Cerebellar nuclear complex (tissue), 1 donor: ENCODE measurements around the gene CHAC1.

ENCODE experiments used
- DNase-seq, 2 experiments: peaks; one replicate each; lab custom pipeline; 2025; lab: John Stamatoyannopoulos, UW

Gene CHAC1

GRCh38 chr15:40925495-40925862 lies 27.8 kb upstream of the CHAC1 start:
- DNase-seq = no peak

- no peak for DNase-seq
Observed at GRCh38 chr15:40925863-40926658, 27.2 kb upstream of the CHAC1 start.

GRCh38 chr15:40926659-40927494 lies 26.4 kb upstream of the CHAC1 start:
- no peak for DNase-seq

- DNase-seq = no peak
Observed at GRCh38 chr15:40927495-40927872, 25.8 kb upstream of the CHAC1 start.

GRCh38 chr15:40927873-40928806 lies 25.1 kb upstream of the CHAC1 start:
- DNase-seq = no peak

GRCh38 chr15:40928821-40929659 lies 24.2 kb upstream of the CHAC1 start, which contains the start of gene DLL4:
DLL4 (plus strand) TSS chr15:40929340; CDS start chr15:40929669, 329 bp downstream.
- no peak for DNase-seq

- no peak for DNase-seq
Observed at GRCh38 chr15:40929660-40930429, 23.4 kb upstream of the CHAC1 start.

GRCh38 chr15:40930430-40931299 lies 22.6 kb upstream of the CHAC1 start:
- DNase-seq = no peak

GRCh38 chr15:40931300-40932142 lies 21.8 kb upstream of the CHAC1 start:
- DNase-seq = no peak

- no peak for DNase-seq
Observed at GRCh38 chr15:40932156-40932555, 21.1 kb upstream of the CHAC1 start.

- no peak for DNase-seq
Observed at GRCh38 chr15:40932649-40933516, 20.4 kb upstream of the CHAC1 start.

- no peak for DNase-seq
Observed at GRCh38 chr15:40933517-40933902, 19.8 kb upstream of the CHAC1 start.

- DNase-seq = no peak
Observed at GRCh38 chr15:40934457-40934856, 18.8 kb upstream of the CHAC1 start.

GRCh38 chr15:40936234-40936708 lies 17.0 kb upstream of the CHAC1 start:
- no peak for DNase-seq

- no peak for DNase-seq
Observed at GRCh38 chr15:40936709-40937666, 16.3 kb upstream of the CHAC1 start.
